Osteocyte (in vitro differentiated cells): ENCODE measurements around the gene ERFL. TPM values are rescaled to one million over a fixed set of nuclear protein-coding genes. Genes with fewer than 3 reads are reported as not detected.

Source experiments
- DNase-seq: peaks from one replicate; pipeline ENCODE4 v3.0.0; 2021; ENCODE audit warnings: mixed read lengths; ENCODE audit not compliant: unreplicated experiment; ENCODE audit errors: extremely low spot score
- H3K27ac Mint-ChIP-seq: one replicate; pipeline ENCODE4 v1.8.0; 2021; ENCODE audit warnings: mild to moderate bottlenecking, mixed read lengths; ENCODE audit not compliant: unreplicated experiment
- H3K27me3 Mint-ChIP-seq: one replicate; pipeline ENCODE4 v1.8.0; 2021; ENCODE audit warnings: mixed read lengths; ENCODE audit not compliant: unreplicated experiment
- H3K36me3 Mint-ChIP-seq: one replicate; pipeline ENCODE4 v1.8.0; 2021; ENCODE audit warnings: mixed read lengths; ENCODE audit not compliant: unreplicated experiment
- H3K4me1 Mint-ChIP-seq: one replicate; pipeline ENCODE4 v1.8.0; 2021; ENCODE audit warnings: mixed read lengths; ENCODE audit not compliant: unreplicated experiment
- H3K4me3 Mint-ChIP-seq: one replicate; pipeline ENCODE4 v1.8.0; 2021; ENCODE audit warnings: mild to moderate bottlenecking, moderate library complexity, mixed read lengths; ENCODE audit not compliant: unreplicated experiment
- H3K9me3 Mint-ChIP-seq: one replicate; pipeline ENCODE4 v1.8.0; 2021; ENCODE audit warnings: mixed read lengths; ENCODE audit not compliant: unreplicated experiment
- CTCF ChIP-seq: fragments of 200-600 bp; sonication (generic); IDR thresholded peaks from 2 replicates; pipeline ENCODE4 v1.5.0; 2021; ENCODE audit warnings: antibody characterized with exemption, mild to moderate bottlenecking, moderate library complexity
- long read RNA-seq: library from polyadenylated mRNA; unstranded; transcript quantifications from one replicate; pipeline ENCODE4 v2.0.0, GENCODE V29; 2021
- total RNA-seq: library from RNA; stranded (reverse); gene quantifications from 2 replicates; pipeline ENCODE4 v1.2.1, GENCODE V29; 2021

ERFL gene
- 0.29 and 0.38 TPM in 2 replicates for total RNA-seq
- long read RNA-seq, result 0 reads

GRCh38 chr19:41928221-41928683, at the start of gene ERFL:
Gene ERFL (minus strand): TSS chr19:41928449. CDS start chr19:41912919, 15,530 bp downstream.
- no peak within 1 kb of the TSS for H3K27ac Mint-ChIP-seq
- H3K4me3 Mint-ChIP-seq, result peak within 1 kb of the TSS; percentile 77
- no peaks in the 10 kb centered on the region for H3K9me3 Mint-ChIP-seq
- no peak for DNase-seq
- no peaks in the 10 kb centered on the region for H3K36me3 Mint-ChIP-seq
- H3K27me3 Mint-ChIP-seq, result peaks cover 41% of the 10 kb centered on the region
- peaks cover 14% of the 10 kb centered on the region for H3K4me1 Mint-ChIP-seq
- TF ChIP-seq CTCF, result no peak

GRCh38 chr19:41977916-41978315, 49.7 kb upstream of the ERFL start:
- H3K4me1 Mint-ChIP-seq, result no peaks in the 10 kb centered on the region
- TF ChIP-seq CTCF, result no peak
- H3K4me3 Mint-ChIP-seq, result no peak overlapping the region
- no peaks in the 10 kb centered on the region for H3K36me3 Mint-ChIP-seq
- H3K27me3 Mint-ChIP-seq, result peaks cover 3% of the 10 kb centered on the region
- H3K9me3 Mint-ChIP-seq, result no peaks in the 10 kb centered on the region
- DNase-seq, result no peak
- H3K27ac Mint-ChIP-seq, result no peak overlapping the region

- H3K4me1 Mint-ChIP-seq, result no peaks in the 10 kb centered on the region
- peaks cover 6% of the 10 kb centered on the region for H3K27me3 Mint-ChIP-seq
- DNase-seq, result no peak
- no peak overlapping the region for H3K4me3 Mint-ChIP-seq
- H3K9me3 Mint-ChIP-seq, result no peaks in the 10 kb centered on the region
- H3K27ac Mint-ChIP-seq, result no peak overlapping the region
- no peaks in the 10 kb centered on the region for H3K36me3 Mint-ChIP-seq
- no peak for TF ChIP-seq CTCF
Measured at GRCh38 chr19:41974652-41975051, 46.4 kb upstream of the ERFL start.

- H3K4me3 Mint-ChIP-seq, result no peak overlapping the region
- no peak overlapping the region for H3K27ac Mint-ChIP-seq
- no peak for DNase-seq
- no peak for TF ChIP-seq CTCF
- H3K36me3 Mint-ChIP-seq, result no peaks in the 10 kb centered on the region
- no peaks in the 10 kb centered on the region for H3K4me1 Mint-ChIP-seq
- peaks cover 15% of the 10 kb centered on the region for H3K27me3 Mint-ChIP-seq
- no peaks in the 10 kb centered on the region for H3K9me3 Mint-ChIP-seq
Measured at GRCh38 chr19:41971363-41971762, 43.1 kb upstream of the ERFL start.

- peaks cover 18% of the 10 kb centered on the region for H3K27me3 Mint-ChIP-seq
- no peak overlapping the region for H3K27ac Mint-ChIP-seq
- DNase-seq, result no peak
Measured at GRCh38 chr19:41969772-41970458, 41.7 kb upstream of the ERFL start.

More at GRCh38 chr19:41969772-41970458, 41.7 kb upstream of the ERFL start:
- Mint-ChIP-seq H3K9me3 (no peaks in the 10 kb centered on the region), H3K36me3 (no peaks in the 10 kb centered on the region), H3K4me3 (no peak overlapping the region), H3K4me1 (no peaks in the 10 kb centered on the region)
- no peak for TF ChIP-seq CTCF
